GM21447 (cell line): ENCODE results near the gene IGF1R.
"Not testable (repeated sequence)": the region's sequence is repeated elsewhere in the genome, so short reads cannot be mapped to it uniquely, and the experiment has no call there.

ENCODE experiments used
- ATAC-seq: cut with Tn5 transposase; IDR thresholded peaks from one replicate; pipeline ENCODE4 v1.9.1; 2021; ENCODE audit not compliant: unreplicated experiment

IGF1R gene

DNA sequence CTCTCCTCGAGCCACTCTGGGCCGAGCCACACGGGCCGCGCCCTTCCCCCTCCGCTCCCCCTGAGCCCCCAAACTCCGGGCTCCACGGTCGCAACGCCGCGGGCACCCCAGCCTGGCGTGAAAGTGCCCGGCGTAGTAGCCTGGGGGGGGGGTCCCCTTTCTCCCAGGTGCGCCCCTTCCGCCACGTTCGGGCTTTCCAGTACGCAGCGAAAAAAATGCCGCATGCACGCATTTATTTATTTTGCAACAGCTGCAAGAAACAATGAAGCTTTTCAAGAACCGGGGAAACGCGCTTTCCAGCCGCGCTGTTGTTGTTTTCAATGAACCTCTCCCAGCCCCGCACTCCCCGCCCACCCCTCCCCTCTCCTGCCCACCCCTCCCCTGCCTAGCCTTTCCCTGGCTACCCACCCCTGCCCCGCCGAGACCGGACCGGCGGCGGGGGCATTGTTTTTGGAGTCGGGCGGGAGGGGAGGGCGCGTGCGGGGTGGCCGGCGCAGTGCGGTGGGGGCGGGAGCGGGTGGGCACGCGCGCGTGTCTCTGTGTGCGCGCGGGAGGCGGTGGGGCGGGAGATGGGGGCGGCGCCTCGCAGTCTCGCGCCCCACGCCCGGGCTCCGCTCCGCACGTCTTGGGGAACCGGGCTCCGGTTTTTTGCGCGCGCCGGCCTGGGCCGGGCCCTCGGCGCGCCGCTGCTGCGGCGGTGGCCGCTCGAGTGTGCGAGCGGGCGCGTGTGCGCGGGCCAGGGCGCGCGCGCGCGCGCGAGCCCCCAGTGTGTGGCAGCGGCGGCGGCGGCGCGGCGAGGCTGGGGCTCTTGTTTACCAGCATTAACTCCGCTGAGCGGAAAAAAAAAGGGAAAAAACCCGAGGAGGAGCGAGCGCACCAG is at the start of gene IGF1R:
Gene IGF1R (plus strand): TSS at position 766 of the 880 bp plus-strand sequence. CDS start 1,043 bp downstream, outside the sequence.
- peak; percentile 66 for ATAC-seq

DNA sequence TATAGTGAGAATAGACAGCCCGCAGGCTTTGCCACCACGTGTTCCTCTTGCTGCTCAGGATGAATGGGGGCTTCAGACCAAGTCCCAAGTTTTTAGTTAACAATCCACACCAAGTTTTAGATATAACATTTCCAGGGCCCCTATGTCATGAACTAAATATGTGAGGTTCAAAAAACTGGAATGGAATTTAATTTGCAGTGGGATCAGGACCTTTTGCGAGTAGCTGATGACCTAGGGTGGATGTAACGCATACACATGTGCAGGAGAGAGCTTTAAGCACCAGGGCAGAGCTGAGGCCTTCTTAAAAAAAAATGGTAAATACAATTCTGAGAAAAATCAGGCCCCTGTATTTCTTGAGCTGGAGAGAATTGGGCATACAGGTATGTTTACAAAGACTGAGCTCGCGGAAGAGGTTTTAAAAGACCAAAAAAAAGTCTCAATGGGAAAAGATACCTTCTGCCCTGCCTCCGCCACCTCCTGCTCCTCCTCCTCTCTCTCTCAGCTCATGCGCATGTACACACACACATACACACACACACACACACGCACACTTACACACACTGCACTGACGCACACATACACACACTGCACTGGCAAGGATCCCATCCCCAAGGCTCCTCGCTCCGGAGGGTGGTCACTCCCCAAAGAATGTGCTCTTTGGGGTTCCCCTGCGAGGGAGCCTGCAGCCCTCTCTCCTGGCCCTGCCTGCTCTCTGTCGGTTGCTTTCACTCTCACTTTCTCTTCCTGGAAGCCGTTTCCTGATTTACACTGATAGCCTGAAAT is 48.2 kb upstream of the IGF1R start:
- peak; percentile 95 for ATAC-seq

DNA sequence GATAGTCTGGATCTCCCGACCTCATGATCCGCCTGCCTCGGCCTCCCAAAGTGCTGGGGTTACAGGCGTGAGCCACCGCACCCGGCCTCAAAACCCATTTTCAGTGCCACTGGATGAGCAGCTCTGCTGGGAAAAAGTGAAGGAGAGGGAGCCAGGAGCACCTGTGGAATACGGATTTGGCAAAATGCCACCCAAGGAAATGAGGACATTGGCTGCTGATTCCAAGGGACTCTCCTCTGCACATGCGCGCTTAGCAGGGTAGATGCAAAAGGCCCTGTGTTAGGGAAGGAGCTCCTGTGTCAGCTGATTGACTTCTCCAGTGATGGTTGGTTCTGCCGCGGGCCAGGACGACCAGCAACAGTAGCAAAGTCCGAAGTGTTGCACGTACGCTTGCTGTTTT is 43.4 kb upstream of the IGF1R start:
- ATAC-seq: no peak

DNA sequence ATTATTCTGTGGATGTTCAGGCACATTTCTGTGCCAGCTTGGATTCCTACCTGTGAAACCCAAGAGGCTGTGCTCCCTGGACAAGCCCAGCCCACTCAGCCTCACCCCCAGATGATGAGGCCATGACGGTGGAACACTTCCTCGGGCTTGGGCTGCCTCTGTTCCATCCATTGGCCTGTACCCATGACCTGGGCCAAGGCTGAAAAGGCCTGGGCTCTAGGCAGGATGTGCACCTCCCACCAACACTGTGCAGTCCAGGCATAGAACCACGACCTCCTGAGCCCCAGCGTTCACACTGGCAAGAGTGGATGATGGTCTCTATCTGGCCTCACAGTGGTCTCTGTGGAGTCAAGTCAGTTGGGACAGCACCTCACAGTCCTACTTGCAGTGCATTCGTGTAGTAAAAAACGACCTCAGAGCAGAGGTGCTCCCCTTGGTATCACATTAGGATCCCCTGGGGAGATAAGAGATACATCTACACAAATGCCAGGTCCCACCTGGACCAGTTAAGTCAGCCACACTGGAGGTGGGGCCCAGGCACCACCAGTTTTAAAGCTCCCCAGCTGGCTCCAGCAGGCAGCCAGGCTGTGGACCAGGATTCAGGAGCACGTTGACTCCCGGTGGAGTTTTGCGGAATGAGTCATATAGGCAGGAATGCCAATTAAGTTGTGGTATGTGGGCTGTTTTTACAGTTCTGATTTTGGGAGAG is 39.0 kb upstream of the IGF1R start:
- ATAC-seq: no peak

DNA sequence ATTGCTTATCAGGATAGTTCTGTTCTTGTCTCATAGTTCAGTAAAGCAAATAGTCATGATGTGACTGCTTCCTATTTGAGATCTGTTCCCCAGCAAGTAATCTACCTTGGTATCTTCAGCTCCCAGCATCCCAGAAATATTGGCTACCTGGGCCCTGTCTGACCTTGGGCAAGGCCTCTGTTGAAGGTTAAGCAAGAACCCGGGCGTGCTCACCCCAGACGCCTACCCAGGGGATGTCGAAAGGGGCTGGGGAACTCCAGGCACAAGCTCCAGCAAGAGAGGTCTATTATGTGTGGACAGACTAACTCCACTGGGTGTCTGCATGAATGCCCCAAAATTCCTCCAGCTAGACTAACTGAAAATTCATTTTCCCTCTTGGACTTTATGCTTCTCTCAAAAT is 37.3 kb upstream of the IGF1R start:
- ATAC-seq: no peak

DNA sequence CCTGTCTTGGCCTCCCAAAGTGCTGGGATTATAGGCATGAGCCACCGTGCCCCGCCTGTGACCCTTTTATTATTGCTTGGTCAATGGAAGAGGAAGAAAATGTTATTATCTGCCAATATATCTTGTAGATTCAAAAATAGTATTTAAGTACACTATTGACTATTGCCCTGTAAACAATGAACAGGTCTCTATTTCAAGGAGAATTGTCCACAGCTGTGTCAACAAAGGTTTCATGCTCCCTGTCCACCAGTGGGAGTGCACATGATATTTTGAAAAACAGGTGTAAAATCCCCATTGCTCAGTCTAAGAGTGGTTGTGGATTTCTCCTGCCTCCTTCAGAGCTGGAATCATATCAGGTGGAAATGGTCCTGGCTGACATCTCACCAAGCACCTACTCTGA is 36.5 kb upstream of the IGF1R start:
- no peak for ATAC-seq

DNA sequence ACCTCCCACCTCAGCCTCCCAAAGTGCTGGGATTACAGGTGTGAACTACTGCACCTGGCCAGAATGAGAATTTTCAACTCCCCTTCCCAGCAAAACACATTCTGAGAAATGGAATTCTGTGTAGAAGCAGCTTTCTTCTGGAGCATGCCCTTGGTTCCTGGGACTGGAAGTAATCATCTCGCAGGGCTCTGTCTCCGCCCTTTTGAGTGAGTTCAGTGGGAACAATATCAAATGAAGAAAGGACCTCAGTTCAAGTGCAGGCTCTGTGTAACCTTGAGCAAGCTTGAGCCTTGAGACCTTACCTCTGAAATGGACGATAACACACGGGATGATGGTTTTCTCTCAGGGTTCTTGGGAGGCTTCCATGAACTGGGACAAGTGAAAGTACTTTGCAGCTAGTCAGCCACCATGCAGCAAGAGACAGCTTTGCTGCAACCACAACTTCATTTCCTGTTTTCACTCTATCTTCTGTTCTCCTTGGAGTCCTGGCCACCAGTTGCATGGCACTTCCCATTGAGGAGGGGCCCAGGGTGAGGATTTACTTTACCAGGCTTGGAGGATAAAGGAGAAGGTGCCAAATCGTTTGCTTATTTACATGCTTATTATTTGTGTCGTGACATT is 35.7 kb upstream of the IGF1R start:
- ATAC-seq: no peak

DNA sequence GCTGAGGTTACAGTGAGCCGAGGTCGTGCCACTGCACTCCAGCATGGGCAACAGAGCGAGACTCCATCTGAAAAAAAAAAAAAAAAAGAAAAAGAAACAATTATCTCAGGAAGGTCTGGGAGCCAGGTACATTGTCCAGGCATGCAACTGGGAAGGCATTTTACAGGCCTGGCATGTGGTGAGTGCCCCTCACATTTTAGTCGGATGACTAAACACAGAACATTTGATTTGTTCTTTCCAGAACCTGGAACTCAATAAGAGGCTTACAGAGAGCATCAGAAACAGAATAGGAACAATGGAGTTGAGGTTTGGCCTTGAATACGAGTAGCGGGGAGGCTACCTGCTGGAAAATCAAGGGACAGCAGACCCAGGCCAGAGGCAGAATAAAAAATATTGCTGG is 33.7 kb upstream of the IGF1R start:
- no peak for ATAC-seq

DNA sequence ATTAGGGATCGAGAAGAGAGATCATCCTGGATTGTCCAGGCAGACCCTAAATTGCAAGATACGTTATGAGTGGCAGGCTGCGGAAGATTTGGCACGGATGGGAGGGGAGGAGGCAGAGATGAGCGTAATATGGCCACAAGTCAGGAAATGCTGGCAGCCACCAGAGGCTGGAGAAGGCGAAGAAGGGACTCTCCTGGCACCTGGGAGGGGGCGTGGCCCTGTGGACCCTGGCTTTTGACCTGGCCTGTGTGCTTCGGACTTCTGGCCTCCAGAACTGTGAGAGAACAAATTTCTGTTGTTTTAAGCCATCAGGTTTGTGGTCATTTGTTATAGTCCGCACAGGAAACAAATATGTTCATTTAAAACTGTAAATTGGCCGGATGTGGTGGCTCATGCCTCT is 31.9 kb upstream of the IGF1R start:
- no peak for ATAC-seq

DNA sequence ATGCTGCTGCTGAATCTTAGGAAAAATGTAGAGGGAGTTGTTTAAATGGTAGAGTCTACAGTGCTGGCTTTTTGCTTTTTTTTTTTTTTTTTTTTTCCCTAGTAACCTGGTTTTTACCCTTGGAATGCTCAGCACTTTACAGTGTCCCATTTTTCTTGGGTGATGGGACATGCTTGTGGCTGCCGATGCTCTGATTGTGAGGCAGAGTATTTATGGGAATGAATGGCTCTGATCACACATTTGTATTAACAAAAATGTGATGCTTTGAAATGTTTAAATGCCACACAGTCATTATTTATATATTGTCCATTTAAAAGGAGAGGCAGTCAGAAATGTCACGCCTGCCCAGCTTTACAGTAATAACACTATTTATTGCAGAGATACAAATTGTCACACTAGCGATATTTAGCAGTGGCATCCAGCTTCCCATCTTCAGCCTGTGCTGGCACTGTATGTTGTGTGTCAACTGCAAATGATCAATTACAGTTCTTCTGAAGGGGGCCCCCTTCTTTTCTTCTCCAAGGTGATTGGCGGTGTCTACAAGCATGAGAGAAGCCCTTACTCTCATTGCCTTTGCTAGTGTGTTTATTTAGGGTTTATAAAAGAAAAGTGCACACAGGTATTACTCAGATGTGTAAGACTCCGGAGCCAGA is 30.9 kb upstream of the IGF1R start:
- ATAC-seq: no peak

DNA sequence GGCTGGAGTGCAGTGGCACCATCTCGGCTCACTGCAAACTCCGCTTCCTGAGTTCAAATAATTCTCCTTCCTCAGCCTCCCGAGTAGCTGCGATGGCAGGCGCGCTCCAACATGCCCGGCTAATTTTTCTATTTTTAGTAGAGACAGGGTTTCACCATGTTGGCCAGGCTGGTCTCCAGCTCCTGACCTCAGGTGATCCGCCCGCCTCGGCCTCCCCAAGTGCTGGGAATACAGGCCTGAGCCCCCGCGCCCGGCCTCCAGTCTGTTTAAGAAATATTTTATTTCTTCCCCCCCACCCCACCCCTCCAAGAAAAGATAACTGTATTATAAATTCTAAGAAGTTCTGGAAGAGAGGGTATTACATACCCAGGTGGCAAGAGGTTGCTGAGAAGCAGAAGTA is 29.8 kb upstream of the IGF1R start:
- ATAC-seq: not testable (repeated sequence)

DNA sequence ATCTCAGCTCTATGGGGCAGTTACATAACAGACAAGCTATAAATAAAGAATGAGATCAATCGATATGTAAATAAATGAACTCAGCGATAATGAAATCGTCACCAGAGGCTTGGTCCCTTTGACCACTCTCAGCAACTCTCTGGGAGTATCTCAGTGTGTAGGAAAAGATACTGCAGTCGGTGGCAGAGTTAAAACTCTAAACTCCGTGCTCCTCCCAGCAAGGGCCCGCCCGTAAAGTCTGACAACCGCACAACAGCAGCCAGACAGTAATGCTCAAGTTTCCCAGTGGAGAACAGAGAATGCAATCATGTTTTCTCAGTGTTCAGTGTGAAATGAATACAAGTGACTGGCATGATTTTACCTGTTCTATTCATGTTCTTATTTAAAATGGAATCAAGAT is 28.3 kb upstream of the IGF1R start:
- no peak for ATAC-seq

DNA sequence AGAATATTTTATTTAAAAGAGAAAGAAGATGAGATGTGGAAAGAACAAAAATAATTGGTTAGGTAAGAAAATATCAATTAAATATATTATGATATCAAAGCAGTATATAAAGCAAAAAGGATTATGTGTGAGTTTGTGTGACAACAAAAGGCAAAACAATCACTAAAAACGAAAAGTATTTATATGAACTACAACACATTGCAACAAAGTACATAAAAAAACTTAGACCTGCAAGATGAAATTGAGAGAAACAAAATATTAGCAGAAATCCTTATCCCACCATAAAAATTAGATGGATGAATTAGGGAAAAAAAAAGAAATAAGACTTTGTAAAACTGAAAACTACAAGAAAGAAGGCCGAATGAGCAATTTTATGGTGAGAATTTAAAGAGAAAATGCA is 27.3 kb upstream of the IGF1R start:
- no peak for ATAC-seq

DNA sequence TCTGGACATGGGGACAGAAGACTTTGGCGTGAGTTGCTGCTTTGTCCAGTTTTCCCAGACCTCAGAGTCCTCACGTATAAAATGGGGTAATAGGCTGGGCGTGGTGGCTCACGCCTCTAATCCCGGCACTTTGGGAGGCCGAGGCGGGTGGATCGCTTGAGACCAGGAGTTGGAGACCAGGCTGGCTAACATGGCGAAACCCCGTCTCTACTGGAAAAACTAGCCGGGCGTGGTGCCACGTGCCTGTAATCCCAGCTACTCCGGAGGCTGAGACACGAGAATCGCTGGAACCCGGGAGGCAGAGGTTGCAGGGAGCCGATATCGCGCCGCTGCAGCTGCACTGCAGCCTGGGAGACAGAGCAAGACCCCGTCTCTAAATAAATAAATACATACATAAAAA is 22.7 kb upstream of the IGF1R start:
- no peak for ATAC-seq

DNA sequence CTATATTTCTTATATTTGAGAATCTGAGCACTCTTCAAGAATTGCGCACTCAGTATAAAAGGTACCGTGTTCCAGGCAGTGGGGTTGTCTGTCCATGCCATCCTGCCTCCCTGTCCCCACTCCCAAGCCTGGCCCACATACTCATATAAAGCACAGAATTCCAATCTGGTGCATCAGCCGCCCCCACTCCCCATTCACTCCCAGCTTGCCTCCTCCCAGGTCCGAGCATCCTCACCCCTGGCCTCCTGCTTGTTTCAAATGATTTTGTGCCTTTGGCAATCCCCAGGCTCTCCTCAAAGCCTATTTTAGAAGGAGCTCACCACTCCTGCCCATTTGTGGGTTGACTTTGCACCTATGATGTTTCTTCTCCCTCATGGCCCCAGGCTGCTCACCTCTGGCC is 22.2 kb upstream of the IGF1R start:
- no peak for ATAC-seq

DNA sequence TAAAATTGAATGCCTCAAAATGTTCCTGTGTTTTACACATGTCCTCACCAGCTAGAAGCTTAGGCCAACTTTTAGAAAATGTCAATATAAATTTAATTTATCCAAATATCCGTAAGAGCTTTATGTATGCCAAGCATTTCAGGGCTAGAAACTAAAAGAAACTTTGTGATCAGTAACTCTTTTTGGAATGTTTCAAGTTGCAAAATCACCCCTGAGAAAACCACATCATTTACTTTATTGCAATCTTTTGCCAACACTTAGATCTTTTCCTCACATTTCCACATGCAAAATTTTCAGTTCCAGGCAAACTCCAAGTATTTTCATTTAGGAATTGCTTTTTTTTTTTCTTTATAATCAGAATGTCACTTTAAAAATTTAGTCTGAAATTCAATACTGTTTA is 20.1 kb upstream of the IGF1R start:
- ATAC-seq: no peak

DNA sequence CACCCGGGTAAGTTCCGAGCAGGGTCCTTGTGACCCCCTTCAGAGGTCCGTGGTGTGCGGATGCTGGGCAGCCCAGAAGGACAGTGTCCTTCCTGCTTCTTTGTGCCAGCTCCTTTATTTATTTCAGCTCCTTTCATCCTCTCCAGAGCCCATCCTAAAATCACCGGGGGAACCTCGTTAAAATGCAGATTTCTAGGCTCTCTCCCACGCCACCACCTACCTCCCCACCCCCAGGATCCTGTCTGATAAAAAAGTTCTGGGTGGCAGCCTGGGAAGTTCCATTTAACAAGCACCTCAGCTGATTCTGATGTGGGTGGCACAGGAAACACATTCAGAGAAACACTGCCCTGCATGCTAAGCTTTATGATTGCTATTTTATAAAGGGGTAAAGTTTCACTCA is 12.5 kb upstream of the IGF1R start:
- no peak for ATAC-seq

DNA sequence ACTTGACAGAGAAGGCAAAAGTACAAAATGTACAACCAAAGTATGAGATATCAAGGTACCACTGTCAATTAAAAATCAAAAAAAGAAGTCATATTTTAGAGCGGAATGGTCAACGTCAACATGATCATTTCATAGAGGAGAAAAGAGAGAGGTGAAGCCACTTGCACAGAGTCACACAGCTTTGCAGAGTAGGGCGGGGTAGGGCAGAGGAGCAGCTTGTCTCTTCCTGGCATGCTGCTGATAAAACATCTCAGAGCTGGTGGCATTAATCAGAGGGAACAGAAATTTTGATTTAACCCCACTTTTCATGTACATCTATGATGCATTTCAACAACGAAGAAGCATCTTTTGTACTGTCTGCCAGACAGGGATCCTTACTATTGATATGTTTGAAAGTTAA is 5.2 kb upstream of the IGF1R start:
- ATAC-seq: no peak

DNA sequence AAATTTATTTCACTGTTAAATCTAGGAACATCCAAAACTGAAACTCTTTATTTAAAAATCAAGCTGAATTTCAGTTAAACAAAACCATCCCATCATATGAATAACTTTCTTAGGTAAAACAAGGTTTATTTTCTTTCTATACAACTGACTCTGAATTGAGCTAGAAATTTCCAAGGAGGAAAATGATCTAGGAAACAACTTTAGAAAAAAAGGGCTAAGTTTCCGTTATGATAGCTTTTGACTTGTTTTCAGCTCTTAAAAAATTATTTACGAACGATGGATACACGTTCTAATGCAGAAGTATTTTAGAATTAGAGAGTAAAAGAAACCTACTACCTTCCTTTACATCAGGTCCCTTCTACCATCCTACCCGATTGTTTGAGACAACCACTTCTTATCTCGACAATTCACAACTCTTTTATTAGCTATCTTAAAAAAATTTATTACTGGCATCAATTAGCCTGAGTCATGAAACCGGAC is 1.8 kb upstream of the IGF1R start:
- ATAC-seq: no peak

DNA sequence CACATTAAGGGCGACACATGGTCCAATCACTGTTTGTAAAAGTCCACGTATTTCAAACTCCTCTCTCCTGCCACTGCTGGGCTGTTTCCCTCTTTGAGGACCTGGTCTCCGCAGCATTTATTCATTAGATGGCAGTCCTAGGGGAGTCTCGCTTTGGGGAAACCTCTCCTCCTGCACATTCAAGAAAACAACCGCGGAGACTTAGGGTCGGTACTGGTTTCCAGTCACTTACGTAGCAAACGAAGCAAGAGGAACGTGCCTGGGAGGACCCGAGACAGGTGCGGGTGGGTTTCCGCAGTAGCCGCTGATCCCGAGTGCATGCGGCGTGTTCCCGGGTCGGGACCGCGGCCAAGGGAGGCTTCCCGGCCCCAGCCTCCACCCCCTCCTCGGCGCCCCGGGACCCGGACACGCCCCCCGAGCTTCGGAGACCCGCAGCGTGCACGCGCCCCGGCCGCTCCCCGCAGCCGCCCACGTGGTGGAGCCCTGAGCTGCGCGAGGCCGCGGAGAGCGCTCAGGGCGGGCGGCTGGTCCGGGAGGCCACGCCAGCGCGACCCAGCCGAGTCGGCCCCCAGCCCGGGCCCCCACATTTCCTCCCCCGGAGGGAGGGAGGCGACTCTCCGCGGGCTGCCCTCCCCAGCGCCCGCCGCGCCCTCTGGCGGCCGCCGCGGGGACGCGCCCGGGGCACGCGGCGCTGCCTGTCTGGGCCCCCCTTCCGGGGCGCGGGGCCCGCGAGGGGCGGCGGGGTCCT is 1.1 kb upstream of the IGF1R start:
- peak; percentile 41 for ATAC-seq
